GM23338 (cell line): Measurements from ENCODE around the gene PPARD.

Experiments used
- CTCF ChIP-seq, 2 experiments: fragments of 200-600 bp in 1 of 2; sonication (generic) in 1 of 2; conservative IDR thresholded peaks; 2 replicates each; pipeline versions ENCODE4 v1.5.1 to v1.6.1; 2016 to 2017; ENCODE audit warnings: antibody characterized with exemption in 2 of 2, low read depth in 2 of 2, mild to moderate bottlenecking in 2 of 2, moderate library complexity in 1 of 2
- EZH2 ChIP-seq: fragments of 200-600 bp; sonication (generic); IDR thresholded peaks from one replicate; pipeline ENCODE4 v1.8.0; 2017; ENCODE audit warnings: antibody characterized with exemption, mild to moderate bottlenecking, low read depth; ENCODE audit not compliant: unreplicated experiment
- EZH2phosphoT487 ChIP-seq: fragments of 200-600 bp; sonication (generic); IDR thresholded peaks from one replicate; pipeline ENCODE4 v1.8.1; 2018; ENCODE audit warnings: antibody characterized with exemption; ENCODE audit not compliant: unreplicated experiment
- POLR2AphosphoS5 ChIP-seq: IDR thresholded peaks from 2 replicates; pipeline ENCODE4 v1.6.1; 2016; ENCODE audit warnings: antibody characterized with exemption, low read depth

GRCh38 chr6:35330541-35331119, 11.7 kb upstream of the PPARD start:
- TF ChIP-seq CTCF (conservative IDR thresholded peaks at IDR 0.05; ENCODE audit: low read depth in 2 of 2) (no peak), EZH2 (no peak), EZH2phosphoT487 (no peak), POLR2AphosphoS5 (no peak)
